GM12865 (cell line): ENCODE data around the gene CCDC40.
"Not testable (repeated sequence)": the region's sequence is repeated elsewhere in the genome, so short reads cannot be mapped to it uniquely, and the experiment has no call there.

Experiments used
- DNase-seq: peaks from one replicate; pipeline ENCODE4 v3.0.0; 2010; ENCODE audit warnings: low read depth
- H3K4me3 ChIP-seq: 2 replicates; pipeline ENCODE4 v1.5.1; 2011; ENCODE audit warnings: mild to moderate bottlenecking, low read depth, low read length, control low read depth
- CTCF ChIP-seq: IDR thresholded peaks from 2 replicates; pipeline ENCODE4 v1.5.1; 2011; ENCODE audit warnings: low read length, control low read depth, low read depth, inconsistent platforms; ENCODE audit not compliant: insufficient read depth; ENCODE audit errors: missing control alignments

The CCDC40 gene

GRCh38 chr17:79990051-79990592 is 46.3 kb upstream of the CCDC40 start:
- DNase-seq = no peak
- H3K4me3 ChIP-seq = no peak overlapping the region
- no peak for TF ChIP-seq CTCF

- no peak for TF ChIP-seq CTCF
- DNase-seq = no peak
- no peak overlapping the region for H3K4me3 ChIP-seq
These were observed 45.7 kb upstream of the CCDC40 start for GRCh38 chr17:79990704-79991103.

GRCh38 chr17:79991140-79991923 is 45.1 kb upstream of the CCDC40 start:
- no peak overlapping the region for H3K4me3 ChIP-seq
- TF ChIP-seq CTCF = peak; percentile 42
- peak; percentile 69 for DNase-seq

GRCh38 chr17:79991924-79992648 is 44.4 kb upstream of the CCDC40 start:
- no peak for DNase-seq
- TF ChIP-seq CTCF = no peak
- H3K4me3 ChIP-seq = no peak overlapping the region

- DNase-seq = no peak
- no peak overlapping the region for H3K4me3 ChIP-seq
- TF ChIP-seq CTCF = no peak
These were observed 43.6 kb upstream of the CCDC40 start for GRCh38 chr17:79992649-79993389.

GRCh38 chr17:79993390-79994227 is 42.8 kb upstream of the CCDC40 start:
- no peak for TF ChIP-seq CTCF
- peak; percentile 45 for DNase-seq
- no peak overlapping the region for H3K4me3 ChIP-seq

- DNase-seq, H3K4me3 ChIP-seq: not testable (repeated sequence)
These were observed 42.2 kb upstream of the CCDC40 start for GRCh38 chr17:79994228-79994569.
